GM23248 (cell line): ENCODE measurements around the gene AOX1.
"Not testable (repeated sequence)": the region's sequence is repeated elsewhere in the genome, so short reads cannot be mapped to it uniquely, and the experiment has no call there.

Experiments
- EZH2 ChIP-seq: fragments of 200-600 bp; sonication (generic); IDR thresholded peaks from 2 replicates; pipeline ENCODE4 v1.6.1; 2018; ENCODE audit warnings: antibody characterized with exemption, mild to moderate bottlenecking; ENCODE audit not compliant: insufficient read depth, poor library complexity, severe bottlenecking
- EZH2phosphoT487 ChIP-seq: fragments of 200-600 bp; sonication (generic); IDR thresholded peaks from 2 replicates; pipeline ENCODE4 v1.6.1; 2018; ENCODE audit warnings: antibody characterized with exemption, moderate library complexity, mild to moderate bottlenecking, low read depth; ENCODE audit not compliant: insufficient read depth

DNA sequence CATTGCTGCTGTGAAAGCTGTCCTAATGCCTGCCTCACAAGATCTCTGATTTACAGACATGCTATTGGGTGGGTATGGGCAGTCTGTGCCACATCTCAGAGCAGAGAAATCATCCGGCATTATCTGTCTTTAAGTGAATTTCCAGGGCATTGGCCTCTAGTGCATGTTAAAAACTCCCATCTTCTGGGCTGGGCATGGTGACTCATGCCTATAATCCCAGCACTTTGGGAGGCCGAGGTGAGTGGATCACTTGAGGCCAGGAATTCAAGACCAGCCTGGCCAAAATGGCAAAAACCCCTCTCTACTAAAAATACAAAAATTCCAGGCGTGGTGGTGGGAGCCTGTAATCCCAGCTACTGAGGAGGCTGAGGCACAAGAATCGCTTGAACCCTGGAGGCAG lies 42.6 kb downstream of the AOX1 start:
- not testable (repeated sequence) for TF ChIP-seq EZH2, EZH2phosphoT487
